GM21786 (cell line): ENCODE results near the gene GOPC.
"Not testable (repeated sequence)": the region's sequence is repeated elsewhere in the genome, so short reads cannot be mapped to it uniquely, and the experiment has no call there.

Source experiments
- ATAC-seq: cut with Tn5 transposase; IDR thresholded peaks from one replicate; pipeline ENCODE4 v1.9.1; 2021; ENCODE audit not compliant: unreplicated experiment

GOPC gene

GRCh38 chr6:117602151-117602898, at the start of gene GOPC:
TSS of gene GOPC (minus strand) at chr6:117602511. CDS start at chr6:117602288, 223 bp downstream.
- ATAC-seq, result peak; percentile 90

DNA sequence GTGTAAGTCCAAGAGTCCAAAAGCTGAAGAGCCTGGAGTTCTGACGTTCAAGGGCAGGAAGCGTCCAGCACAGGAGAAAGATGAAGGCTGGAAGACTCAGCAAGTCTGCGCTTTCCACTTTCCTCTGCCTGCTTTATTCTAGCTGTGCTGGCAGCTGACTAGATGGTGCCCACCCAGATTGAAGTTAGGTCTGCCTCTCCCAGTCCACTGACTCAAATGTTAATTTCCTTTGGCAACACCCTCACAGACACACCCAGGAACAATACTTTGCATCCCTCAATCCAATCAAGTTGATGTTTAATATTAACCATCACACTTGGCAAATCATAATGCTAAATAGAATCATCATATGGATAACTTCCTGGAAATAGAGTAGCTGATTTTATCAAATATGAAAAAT, 49.7 kb upstream of the GOPC start:
- not testable (repeated sequence) for ATAC-seq

GRCh38 chr6:117642976-117643375, 40.7 kb upstream of the GOPC start:
- ATAC-seq, result no peak

- no peak for ATAC-seq
These were observed 35.5 kb upstream of the GOPC start for GRCh38 chr6:117637770-117638169.

- no peak for ATAC-seq
These were observed 26.9 kb upstream of the GOPC start for GRCh38 chr6:117629119-117629660.

GRCh38 chr6:117627533-117627932, 25.2 kb upstream of the GOPC start:
- ATAC-seq, result no peak

DNA sequence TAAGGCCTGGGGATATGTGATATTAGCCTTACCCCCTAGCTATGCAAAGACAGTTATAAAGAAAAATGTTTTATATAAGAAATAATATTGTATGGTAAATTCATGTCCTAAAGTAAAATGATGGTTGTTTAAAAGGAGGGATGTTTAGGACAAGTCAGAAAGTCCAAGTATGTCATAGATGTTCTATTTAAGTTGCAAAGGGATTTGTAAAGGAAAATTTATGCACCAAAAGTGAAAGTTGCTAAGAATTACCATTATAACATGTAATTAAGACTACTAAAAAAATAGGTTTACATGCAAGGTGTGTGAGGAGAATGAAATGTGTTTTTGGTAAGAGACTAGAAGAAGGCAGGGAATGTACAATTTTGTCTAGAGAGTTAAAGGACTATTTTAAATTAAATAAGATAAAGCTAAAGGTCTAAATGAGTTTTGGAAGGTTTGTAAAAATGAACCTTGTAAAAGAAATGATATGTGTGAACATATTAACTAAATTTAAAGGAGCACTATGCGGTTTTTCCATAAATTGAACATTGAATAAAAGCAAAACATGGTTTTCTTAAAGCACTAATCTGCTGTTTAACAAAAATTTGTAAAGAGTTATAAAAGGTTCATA, 22.7 kb upstream of the GOPC start:
- ATAC-seq, result no peak

DNA sequence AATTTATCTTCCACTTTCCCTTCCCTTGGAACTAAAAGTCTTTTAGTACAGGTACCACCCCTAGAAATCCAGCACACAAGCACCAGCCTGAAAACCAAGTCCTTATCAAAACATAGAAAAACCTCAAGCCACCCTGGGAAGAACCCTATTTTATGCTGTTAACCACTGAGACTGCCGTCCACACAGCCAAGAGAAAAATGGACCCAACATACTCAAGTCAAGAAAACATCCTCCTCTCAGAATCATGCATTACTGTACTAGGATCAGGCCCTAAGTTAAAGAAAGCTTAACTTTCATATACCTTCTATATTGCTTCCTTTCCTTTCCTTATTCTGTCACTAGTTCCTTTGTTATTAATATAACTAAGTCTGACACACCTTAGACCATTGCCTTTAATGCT, 16.9 kb upstream of the GOPC start:
- no peak for ATAC-seq

DNA sequence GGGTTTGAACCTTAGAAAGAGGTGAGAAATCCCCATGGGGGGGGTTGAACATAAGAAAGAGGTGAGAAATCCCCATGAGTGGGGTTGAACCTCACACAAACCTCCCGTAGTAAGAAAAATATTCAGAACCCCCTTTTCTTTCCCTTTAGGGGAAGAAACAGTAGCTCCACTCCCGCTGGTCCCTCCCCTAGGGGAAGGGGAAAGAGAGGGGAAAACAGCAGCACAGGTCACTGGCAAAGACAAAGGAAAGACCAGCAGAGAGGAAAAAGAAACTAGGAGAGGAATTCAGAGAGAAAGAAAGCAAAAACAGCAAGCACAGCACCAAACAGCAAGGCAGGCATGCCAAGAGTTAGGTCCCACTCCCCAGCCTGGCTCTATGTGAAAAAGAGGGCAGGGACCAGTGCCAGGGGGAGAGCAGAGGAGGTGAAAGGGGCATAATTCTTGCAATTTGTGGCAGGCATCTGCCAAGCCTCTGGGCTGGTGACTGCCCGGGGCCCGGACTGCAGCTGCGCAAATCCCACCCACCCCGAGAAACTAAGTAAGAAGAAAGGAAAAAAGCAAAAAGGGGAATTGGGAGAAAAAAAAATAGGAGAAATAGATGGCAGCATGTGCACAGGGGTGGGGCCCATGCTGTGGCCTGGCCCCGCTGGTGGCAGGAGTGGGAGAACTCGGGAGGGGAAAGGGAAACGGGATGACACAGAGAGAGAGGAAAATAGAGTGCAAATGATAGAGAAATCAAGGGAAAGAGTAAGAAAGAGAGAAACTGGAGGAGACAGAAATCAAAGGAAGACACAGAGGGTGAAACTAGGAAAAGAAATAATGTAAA, 15.1 kb upstream of the GOPC start:
- no peak for ATAC-seq

DNA sequence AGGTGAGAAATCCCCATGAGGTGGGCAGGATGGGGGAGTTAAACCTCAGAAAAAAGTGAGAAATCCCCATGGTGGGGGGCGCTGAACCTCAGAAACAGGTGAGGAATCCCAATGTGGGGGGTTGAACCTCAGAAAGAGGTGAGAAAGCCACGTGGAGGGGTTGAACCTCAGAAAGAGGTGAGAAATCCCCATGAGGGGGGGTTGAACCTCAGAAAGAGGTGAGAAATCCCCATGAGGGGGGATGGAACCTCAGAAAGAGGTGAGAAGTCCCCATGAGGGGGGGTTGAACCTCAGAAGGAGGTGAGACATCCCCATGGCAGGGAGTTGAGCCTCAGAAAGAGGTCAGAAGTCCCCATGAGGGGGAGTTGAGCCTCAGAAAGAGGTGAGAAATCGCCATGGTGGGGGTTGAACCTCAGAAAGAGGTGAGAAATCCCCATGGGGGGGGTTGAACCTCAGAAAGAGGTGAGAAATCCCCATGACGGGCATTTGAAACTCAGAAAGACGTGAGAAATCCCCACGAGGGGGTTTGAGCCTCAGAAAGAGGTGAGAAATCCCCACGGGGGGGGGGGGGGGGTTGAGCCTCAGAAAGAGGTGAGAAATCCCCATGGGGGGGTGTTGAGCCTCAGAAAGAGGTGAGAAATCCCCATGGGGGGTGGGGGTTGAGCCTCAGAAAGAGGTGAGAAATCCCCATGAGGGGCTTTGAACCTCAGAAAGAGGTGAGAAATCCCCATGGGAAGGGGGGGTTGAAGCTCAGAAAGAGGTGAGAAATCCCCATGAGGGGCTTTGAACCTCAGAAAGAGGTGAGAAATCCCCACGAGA, 14.3 kb upstream of the GOPC start:
- no peak for ATAC-seq

DNA sequence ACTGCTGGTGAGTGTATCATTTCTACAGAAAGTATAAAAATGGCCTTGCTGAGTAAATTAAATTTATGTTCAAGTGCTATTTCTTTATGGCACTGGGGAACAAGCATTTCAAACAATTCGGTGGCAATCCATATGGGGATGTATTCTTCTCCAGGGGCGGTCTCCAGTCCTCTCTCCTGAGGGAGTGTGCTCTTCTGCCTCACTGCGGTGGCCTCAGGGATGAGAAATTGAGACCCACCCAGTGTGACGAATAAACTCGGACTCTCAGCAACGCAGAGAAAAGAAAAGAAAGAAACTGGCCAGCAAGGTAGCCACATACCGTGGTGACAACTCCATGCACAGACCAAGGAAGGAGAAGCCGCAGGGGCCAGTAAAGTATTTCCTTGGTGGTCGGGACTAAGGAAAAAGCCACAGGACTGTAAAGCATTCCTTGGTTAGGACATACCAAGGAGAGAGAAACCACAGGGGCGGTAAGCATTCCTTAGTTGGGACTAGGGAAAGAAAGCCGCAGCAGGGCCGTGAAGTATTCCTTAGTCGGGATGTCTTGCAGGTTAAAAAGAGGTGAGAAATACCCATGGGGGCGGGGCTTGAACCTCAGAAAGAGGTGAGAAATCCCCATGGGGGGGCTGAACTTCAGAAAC, 13.6 kb upstream of the GOPC start:
- no peak for ATAC-seq

- no peak for ATAC-seq
These were observed 11.7 kb upstream of the GOPC start for GRCh38 chr6:117613920-117614560.

DNA sequence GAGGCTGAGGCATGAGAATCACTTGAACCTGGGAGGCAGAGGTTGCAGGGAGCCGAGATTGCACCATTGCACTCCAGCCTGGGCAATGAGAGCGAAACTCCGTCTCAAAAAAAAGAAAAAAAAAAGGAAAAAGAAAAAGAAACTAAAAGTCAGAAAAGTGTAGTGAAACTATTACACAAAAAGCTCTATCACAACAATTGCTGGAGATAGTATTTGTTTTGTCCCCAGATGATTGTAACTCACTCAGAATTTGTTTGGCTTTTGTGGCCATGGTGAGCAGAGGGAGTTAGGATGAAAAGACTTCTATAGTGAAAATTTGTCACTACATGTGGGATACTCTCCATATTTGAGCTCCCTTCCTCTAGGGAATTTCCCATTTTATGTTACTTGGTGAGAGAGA, 5.2 kb upstream of the GOPC start:
- no peak for ATAC-seq

DNA sequence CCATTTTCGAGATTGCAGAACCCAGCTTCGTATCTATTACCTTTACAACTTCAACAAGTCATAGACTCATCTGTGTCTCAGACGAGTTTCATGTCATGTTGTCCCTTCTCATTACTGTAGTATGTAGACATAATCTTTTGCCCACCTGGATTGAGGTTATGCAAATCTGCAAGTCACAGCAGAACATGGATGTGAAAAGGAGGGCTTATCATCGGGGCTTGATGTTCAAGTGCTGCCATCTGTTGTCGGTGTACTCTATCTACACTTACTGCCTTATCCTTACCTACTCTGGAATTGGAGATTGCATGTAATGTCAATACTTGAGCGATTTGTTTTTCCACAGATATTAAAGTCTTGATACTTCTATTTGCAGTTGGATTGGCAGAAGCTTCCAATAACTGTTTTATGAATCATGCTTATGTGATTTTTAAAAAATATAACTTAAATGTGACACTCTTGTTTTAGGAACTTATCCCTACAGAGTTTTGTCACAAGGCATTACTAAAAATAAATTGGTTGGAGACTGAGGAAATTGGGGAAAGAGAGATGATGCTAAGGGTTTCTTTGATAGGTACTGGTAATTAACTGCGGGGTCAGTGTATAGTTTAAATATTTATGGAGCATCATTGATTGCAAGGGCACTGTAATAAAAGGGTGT, 3.0 kb upstream of the GOPC start:
- ATAC-seq, result peak; percentile 35

GRCh38 chr6:117603821-117604220, 1.5 kb upstream of the GOPC start:
- no peak for ATAC-seq

DNA sequence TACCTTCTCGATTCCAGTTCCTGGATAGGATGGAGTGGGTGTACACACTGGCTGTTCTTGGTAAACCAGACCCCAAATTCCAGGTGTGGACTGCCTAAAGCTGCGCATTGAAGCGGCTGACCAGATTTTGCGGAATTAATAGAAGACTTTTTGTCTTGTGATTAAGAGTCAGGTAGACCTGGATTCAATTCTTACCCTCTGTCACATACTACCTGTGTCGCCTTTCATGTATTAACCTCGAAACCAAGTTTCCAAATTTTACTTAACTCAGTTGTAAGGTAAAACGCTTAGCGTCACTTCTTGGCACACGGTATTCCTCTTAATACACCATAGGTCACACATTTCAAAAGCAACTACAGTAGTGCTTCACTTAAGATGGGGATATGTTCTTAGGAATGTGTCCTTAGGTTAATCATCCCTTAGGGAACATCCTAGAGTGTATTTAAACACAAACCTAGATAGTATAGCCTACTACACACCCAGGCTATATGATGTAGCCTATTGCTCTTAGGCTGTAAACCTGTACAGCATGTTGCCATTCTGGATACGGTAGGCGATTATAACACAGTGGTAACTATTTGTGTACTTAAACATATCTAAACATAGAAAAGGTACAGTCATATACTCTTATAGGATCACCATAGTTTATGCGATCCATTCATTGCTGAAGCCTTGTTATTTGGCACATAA, 733 bp upstream of the GOPC start:
- no peak for ATAC-seq

- ATAC-seq, result peak; percentile 7
These were observed 530 bp downstream of the GOPC start for GRCh38 chr6:117601811-117602150.

DNA sequence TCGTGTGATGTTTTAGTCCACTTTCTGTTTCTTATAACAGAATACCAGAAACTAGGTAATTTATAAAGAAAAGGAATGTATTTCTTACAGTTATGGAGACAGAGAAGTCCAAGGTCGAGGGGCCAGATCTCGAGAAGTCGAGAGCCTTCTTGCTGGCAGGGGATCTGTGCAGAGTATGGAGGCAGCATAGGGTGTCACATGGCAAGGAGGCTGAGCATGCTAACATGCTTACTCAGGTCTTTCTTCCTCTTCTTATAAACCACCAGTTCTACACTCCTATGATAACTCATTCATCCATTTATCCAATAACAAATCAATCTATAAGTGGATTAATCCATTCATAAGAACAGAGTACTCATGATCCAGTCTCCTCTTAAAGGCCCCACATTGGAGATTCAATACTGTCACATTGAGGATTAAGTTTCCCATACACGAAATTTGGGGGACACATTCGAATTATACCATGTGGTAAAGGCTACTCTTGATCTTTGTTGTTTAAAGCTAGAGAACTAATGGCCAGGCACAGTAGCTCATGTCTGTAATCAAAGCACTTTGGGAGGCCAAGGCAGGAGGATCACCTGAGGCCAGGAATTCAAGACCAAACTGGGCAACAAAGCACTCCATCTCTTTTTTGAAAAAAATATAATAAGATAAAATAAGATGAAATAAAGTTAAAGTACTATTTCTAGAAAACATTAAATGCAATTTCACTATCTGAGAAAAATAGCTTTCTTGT, 2.1 kb downstream of the GOPC start:
- no peak for ATAC-seq
